MM.1S (cell line): ENCODE results near the gene EXOSC10.

Source experiments
- CTCF ChIP-seq: fragments of 300-600 bp; sonication (generic); IDR thresholded peaks from 2 replicates; pipeline ENCODE4 v1.5.1; 2016; ENCODE audit warnings: antibody characterized with exemption, low read length, mixed read lengths
- EZH2 ChIP-seq: fragments of 300-600 bp; sonication (generic); optimal IDR thresholded peaks from 2 replicates; pipeline ENCODE3; 2017; ENCODE audit warnings: low read depth, mild to moderate bottlenecking, antibody characterized with exemption, low read length, mixed read lengths
- EZH2phosphoT487 ChIP-seq: fragments of 300-600 bp; sonication (generic); IDR thresholded peaks from 2 replicates; pipeline ENCODE4 v1.6.1; 2018; ENCODE audit warnings: antibody characterized with exemption, low read length

GRCh38 chr1:11052839-11053757 is 46.6 kb downstream of the EXOSC10 start:
- TF ChIP-seq CTCF, result no peak
- TF ChIP-seq EZH2, result no peak
- TF ChIP-seq EZH2phosphoT487, result no peak
